ENCODE measurements around the gene NUDT22. TPM values are rescaled to one million over a fixed set of nuclear protein-coding genes. Genes with fewer than 3 reads are reported as not detected.

Gene NUDT22
- total and polyA plus RNA-seq, 10 donors, result 61.8 to 109 (median 78.7) TPM

DNA sequence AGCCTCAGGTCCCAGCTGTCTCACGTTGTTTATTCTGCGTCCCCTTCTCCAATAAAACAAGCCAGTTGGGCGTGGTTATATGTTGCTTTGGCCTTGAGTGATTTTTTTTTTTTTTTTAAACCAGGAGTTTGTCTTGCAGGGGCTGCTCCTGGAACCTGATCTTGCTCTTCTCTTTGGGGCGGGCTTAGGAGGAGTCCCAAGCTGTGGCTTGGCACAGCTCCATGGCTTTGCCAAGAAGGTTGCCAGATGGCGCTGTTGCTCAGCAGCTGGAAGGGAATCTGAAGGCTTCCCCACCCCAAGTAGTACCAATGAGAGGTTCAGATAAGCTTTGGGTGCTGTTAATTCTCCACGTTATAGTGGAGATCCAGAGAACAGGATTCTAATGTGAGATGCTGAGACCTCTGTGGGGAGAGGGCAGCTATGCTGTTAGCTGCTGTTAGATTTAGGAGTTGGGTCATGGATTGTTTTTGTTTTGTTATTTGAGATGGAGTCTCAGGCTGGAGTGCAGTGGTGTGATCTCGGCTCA, 21.5 kb upstream of the NUDT22 start:
- 32 to 37% (median 36%) methylated on average over 7 of the region's 7 CpGs for WGBS, 5 donors
- Histone ChIP-seq H3K9me3 (no peaks in the 10 kb centered on the region), H3K4me1 (peaks cover 32 to 60% (median 51%) of the 10 kb centered on the region in 6 donors), H3K27me3 (replicated peaks in 1 of 7) (no peaks in the 10 kb centered on the region), H3K4me3 (peak overlapping the region in 1 of 8 donors; percentile 89), H3K27ac (peak overlapping the region in 7 of 8 donors; percentile 93 to 99 (median 96)), H3K36me3 (peaks cover 0 to 66% (median 46%) of the 10 kb centered on the region in 6 donors)
- TF ChIP-seq POLR2A (IDR thresholded peaks at IDR 0.05), result no peak
- peak in 2 of 3 donors; percentile 71 to 93 for TF ChIP-seq POLR2AphosphoS5 (IDR thresholded peaks at IDR 0.05)
- TF ChIP-seq, protein P1, sequence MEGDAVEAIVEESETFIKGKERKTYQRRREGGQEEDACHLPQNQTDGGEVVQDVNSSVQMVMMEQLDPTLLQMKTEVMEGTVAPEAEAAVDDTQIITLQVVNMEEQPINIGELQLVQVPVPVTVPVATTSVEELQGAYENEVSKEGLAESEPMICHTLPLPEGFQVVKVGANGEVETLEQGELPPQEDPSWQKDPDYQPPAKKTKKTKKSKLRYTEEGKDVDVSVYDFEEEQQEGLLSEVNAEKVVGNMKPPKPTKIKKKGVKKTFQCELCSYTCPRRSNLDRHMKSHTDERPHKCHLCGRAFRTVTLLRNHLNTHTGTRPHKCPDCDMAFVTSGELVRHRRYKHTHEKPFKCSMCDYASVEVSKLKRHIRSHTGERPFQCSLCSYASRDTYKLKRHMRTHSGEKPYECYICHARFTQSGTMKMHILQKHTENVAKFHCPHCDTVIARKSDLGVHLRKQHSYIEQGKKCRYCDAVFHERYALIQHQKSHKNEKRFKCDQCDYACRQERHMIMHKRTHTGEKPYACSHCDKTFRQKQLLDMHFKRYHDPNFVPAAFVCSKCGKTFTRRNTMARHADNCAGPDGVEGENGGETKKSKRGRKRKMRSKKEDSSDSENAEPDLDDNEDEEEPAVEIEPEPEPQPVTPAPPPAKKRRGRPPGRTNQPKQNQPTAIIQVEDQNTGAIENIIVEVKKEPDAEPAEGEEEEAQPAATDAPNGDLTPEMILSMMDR (IDR thresholded peaks at IDR 0.05 in 8 of 11, conservative IDR thresholded peaks at IDR 0.05 in 3 of 11), result peak; percentile 65 to 91 (median 82)
- peak; percentile 95 for DNase-seq
- intact Hi-C loops (cut with DNase I; ENCODE audit: low total_unique reads), result loop anchor here (5.0 kb wide), 1 partner anchor 98 kb away; the partner anchor contains the start of gene CATSPERZ

DNA sequence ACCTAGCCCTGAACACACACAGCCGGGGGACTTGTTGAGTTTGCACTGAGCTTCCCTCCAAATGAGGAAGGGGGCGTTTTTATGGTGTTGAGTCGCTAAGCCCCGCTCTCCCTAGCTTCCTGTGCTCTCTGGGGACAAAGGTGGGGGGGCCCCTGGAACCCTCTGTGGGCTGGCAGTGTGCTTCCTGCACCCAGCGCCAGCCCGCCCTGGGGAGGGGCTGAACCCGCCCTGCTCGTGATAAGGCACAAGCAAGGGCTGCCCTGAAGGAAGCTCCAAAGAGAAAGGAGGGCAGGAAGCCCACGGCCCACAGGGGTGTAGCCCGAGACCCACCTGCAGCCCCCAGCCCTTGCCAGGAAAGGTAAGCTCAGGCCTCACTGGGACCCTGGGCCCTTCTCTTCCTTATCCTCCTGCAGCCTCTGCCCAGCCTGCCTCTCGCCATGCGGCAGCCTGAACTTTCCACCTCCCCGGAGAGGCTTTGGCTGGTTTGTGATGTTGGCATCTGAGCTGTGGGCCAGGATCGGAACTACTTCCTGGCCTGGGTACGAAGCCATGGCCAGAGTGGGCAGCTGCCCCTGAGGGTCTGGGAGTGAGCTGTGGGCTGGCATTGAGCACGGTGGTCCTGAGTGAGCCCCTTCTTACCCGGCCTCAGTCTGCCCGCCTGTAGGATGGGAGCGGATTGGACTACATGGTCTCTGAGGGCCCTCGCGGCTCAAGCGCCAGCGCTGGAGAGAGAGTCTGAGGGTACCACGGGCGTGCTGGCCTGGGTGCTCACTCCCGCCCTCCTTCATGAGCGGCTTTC, 19.4 kb upstream of the NUDT22 start, which contains the start of gene FERMT3:
Gene FERMT3, plus strand, starts transcription at position 265 of the 799 bp plus-strand sequence. CDS start 644 bp downstream, outside the sequence.
- peaks cover 32 to 81% (median 53%) of the 10 kb centered on the region in 6 donors for H3K4me1 ChIP-seq
- DNase-seq, result peak; percentile 97
- 9 to 24% (median 15%) methylated on average over 12 to 27 of the region's 27 CpGs for WGBS, 5 donors
- peak within 1 kb of the TSS; percentile 84 to 99 (median 96) for H3K27ac ChIP-seq
- TF ChIP-seq, protein P1 (IDR thresholded peaks at IDR 0.05 in 8 of 11, conservative IDR thresholded peaks at IDR 0.05 in 3 of 11), result peak in 3 of 11 experiments; percentile 23 to 27 (median 25)
- TF ChIP-seq POLR2AphosphoS5 (IDR thresholded peaks at IDR 0.05) (peak; percentile 86 to 91 (median 88)), POLR2A (IDR thresholded peaks at IDR 0.05) (no peak)
- no peaks in the 10 kb centered on the region for H3K27me3 ChIP-seq (replicated peaks in 1 of 7)
- intact Hi-C loops (cut with DNase I; ENCODE audit: low total_unique reads), result no loop called here
- peak within 1 kb of the TSS; percentile 58 to 89 (median 80) for H3K4me3 ChIP-seq
- no peaks in the 10 kb centered on the region for H3K9me3 ChIP-seq
- H3K36me3 ChIP-seq, result peaks cover 0 to 66% (median 46%) of the 10 kb centered on the region in 6 donors

DNA sequence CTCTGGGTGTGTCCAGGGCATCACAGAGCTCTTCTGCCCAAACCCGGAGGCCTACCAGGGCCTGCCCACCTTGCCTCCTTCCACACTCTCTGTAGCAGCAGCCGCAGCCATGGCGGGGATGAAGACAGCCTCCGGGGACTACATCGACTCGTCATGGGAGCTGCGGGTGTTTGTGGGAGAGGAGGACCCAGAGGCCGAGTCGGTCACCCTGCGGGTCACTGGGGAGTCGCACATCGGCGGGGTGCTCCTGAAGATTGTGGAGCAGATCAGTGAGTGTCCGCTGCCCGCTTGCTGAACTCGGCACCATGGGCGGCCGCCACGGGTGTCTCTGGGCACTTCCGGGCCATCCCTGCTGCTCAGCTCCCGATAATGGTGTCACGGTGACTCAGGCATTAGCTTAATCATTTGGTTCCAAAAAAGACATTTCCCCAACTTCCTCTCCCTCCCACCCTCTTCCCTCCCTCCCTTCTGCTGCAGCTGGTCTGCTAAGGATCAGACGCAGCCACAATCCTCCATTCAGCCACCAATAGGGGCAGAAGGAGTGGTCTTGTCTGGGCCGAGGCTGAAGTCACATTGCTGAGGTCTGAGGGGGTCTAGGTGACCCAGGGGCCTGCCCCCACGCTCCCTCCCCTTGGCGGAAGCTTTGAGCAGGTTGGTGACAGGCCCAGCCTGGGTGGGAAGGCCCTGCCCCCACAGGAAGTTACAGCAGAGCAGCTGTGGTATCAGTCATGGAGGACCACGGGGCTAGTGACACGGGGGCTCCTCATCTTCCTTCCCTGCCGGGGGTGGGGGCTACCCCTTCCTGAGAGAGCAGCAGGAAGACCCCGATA, 18.6 kb upstream of the NUDT22 start:
- H3K4me3 ChIP-seq, result peak overlapping the region; percentile 58 to 89 (median 80)
- intact Hi-C loops (cut with DNase I; ENCODE audit: low total_unique reads), result no loop called here
- peaks cover 0 to 66% (median 47%) of the 10 kb centered on the region in 6 donors for H3K36me3 ChIP-seq

More for the DNA sequence above, 18.6 kb upstream of the NUDT22 start:
- DNase-seq, result peak; percentile 96
- TF ChIP-seq POLR2A (IDR thresholded peaks at IDR 0.05) (peak in 1 of 3 donors; percentile 20), POLR2AphosphoS5 (IDR thresholded peaks at IDR 0.05) (peak; percentile 85 to 86 (median 85))
- TF ChIP-seq, protein P1 (IDR thresholded peaks at IDR 0.05 in 8 of 11, conservative IDR thresholded peaks at IDR 0.05 in 3 of 11), result peak in 2 of 11 experiments; percentile 14 to 17
- no peaks in the 10 kb centered on the region for H3K9me3 ChIP-seq
- no peaks in the 10 kb centered on the region for H3K27me3 ChIP-seq (replicated peaks in 1 of 7)
- peak overlapping the region; percentile 84 to 99 (median 96) for H3K27ac ChIP-seq
- peaks cover 32 to 89% (median 57%) of the 10 kb centered on the region in 6 donors for H3K4me1 ChIP-seq
- WGBS, 5 donors, result 2 to 6% (median 5%) methylated on average over 12 to 30 of the region's 30 CpGs

Data from spleen (tissue), 11 donors.